IMR-90 (cell line): Measurements from ENCODE around the gene GRAMD4. TPM values are rescaled to one million over a fixed set of nuclear protein-coding genes. Genes with fewer than 3 reads are reported as not detected.

Experiments used
- ATAC-seq: fragments of 200-7000 bp; cut with Tn5 transposase; 2 replicates; pipeline ENCODE4 v1.9.1; 2020; ENCODE audit warnings: low read depth, mild to moderate bottlenecking, moderate library complexity
- BruUV-seq: library from RNA; stranded (reverse); fragments of 400-500 nt; replicated peaks from 2 replicates; lab custom pipeline; 2021; lab: Mats Ljungman, UMichigan
- CTCF ChIA-PET: fragments of 300-600 bp; formaldehyde crosslinking; extraction: SDS; loops from one replicate; lab custom pipeline; 2021; ENCODE audit warnings: antibody characterized with exemption; lab: Yijun Ruan, JAX
- POLR2A ChIA-PET: fragments of 300-600 bp; sonication (Branson Sonifier 250); formaldehyde crosslinking; loops from one replicate; lab custom pipeline; 2022; ENCODE audit warnings: antibody characterized with exemption; ENCODE audit not compliant: unreplicated experiment; lab: Charles Lee
- DNase-seq: peaks from one replicate; pipeline ENCODE4 v3.0.0; 2013
- H2AFZ ChIP-seq: replicated peaks from 2 replicates; pipeline ENCODE3; 2013; ENCODE audit warnings: low read length, mild to moderate bottlenecking; ENCODE audit not compliant: poor library complexity
- H2AK5ac ChIP-seq: 2 replicates; pipeline ENCODE4 v1.6.1; 2013; ENCODE audit warnings: low read depth, low read length, inconsistent platforms
- H2AK9ac ChIP-seq: replicated peaks from 2 replicates; pipeline ENCODE3; 2013; ENCODE audit warnings: mild to moderate bottlenecking, low read depth, low read length, moderate library complexity; ENCODE audit not compliant: poor library complexity
- H2BK120ac ChIP-seq: 2 replicates; pipeline ENCODE4 v1.6.1; 2013; ENCODE audit warnings: low read depth, low read length, inconsistent platforms
- H2BK15ac ChIP-seq: 3 replicates; pipeline ENCODE4 v1.6.1; 2013; ENCODE audit warnings: low read depth, low read length, inconsistent platforms
- H2BK20ac ChIP-seq: 2 replicates; pipeline ENCODE4 v1.6.1; 2013; ENCODE audit warnings: low read depth, mild to moderate bottlenecking, inconsistent platforms, low read length, moderate library complexity
- H2BK5ac ChIP-seq: 2 replicates; pipeline ENCODE4 v1.6.1; 2013; ENCODE audit warnings: mild to moderate bottlenecking, low read depth, low read length, inconsistent platforms; ENCODE audit not compliant: poor library complexity, severe bottlenecking
- H3K14ac ChIP-seq: replicated peaks from 2 replicates; pipeline ENCODE4 v1.6.1; 2013; ENCODE audit warnings: low read depth, low read length, inconsistent platforms
- H3K18ac ChIP-seq: 2 replicates; pipeline ENCODE4 v1.6.1; 2013; ENCODE audit warnings: low read depth, low read length, control low read depth
- H3K23ac ChIP-seq: 2 replicates; pipeline ENCODE4 v1.6.1; 2013; ENCODE audit warnings: low read depth, low read length, inconsistent platforms
- H3K27ac ChIP-seq: 2 replicates; pipeline ENCODE4 v1.5.1; 2013; ENCODE audit warnings: mild to moderate bottlenecking, control low read depth, low read length; ENCODE audit not compliant: insufficient read depth
- H3K27me3 ChIP-seq: 2 replicates; pipeline ENCODE4 v1.6.1; 2013; ENCODE audit warnings: low read length; ENCODE audit not compliant: control insufficient read depth, insufficient read depth
- H3K36me3 ChIP-seq: 2 replicates; pipeline ENCODE4 v1.6.1; 2013; ENCODE audit warnings: low read length, mixed read lengths; ENCODE audit not compliant: control insufficient read depth, insufficient read depth
- H3K4ac ChIP-seq: 2 replicates; pipeline ENCODE4 v1.6.1; 2013; ENCODE audit warnings: low read depth, low read length, inconsistent platforms
- H3K4me1 ChIP-seq: 2 replicates; pipeline ENCODE4 v1.6.1; 2013; ENCODE audit warnings: low read length, mixed read lengths; ENCODE audit not compliant: control insufficient read depth, insufficient read depth
- H3K4me2 ChIP-seq: 2 replicates; pipeline ENCODE4 v1.6.1; 2013; ENCODE audit warnings: low read depth, mild to moderate bottlenecking, control low read depth, low read length, moderate library complexity
- H3K4me3 ChIP-seq: 2 replicates; pipeline ENCODE4 v1.5.1; 2013; ENCODE audit warnings: low read depth, mild to moderate bottlenecking, control low read depth, low read length, moderate library complexity; ENCODE audit not compliant: insufficient read depth
- H3K56ac ChIP-seq: 2 replicates; pipeline ENCODE4 v1.6.1; 2013; ENCODE audit warnings: low read length, inconsistent platforms; ENCODE audit not compliant: insufficient read depth; ENCODE audit errors: extremely low read depth
- H3K79me1 ChIP-seq, 2 experiments: 2 replicates each; pipeline ENCODE4 v1.6.1; 2013; ENCODE audit warnings: low read length in 2 of 2, inconsistent platforms in 1 of 2, low read depth in 1 of 2
- H3K9ac ChIP-seq: 2 replicates; pipeline ENCODE4 v1.6.1; 2013; ENCODE audit warnings: low read depth, low read length, control low read depth
- H3K9me1 ChIP-seq: 2 replicates; pipeline ENCODE4 v1.6.1; 2013; ENCODE audit warnings: low read length, inconsistent platforms; ENCODE audit not compliant: insufficient read depth
- H3K9me3 ChIP-seq: 2 replicates; pipeline ENCODE4 v1.6.1; 2013; ENCODE audit warnings: low read length; ENCODE audit not compliant: control insufficient read depth, insufficient read depth
- H4K20me1 ChIP-seq: 2 replicates; pipeline ENCODE4 v1.6.1; 2013; ENCODE audit warnings: low read length, inconsistent platforms; ENCODE audit not compliant: insufficient read depth
- H4K5ac ChIP-seq: 2 replicates; pipeline ENCODE4 v1.6.1; 2013; ENCODE audit warnings: mild to moderate bottlenecking, low read depth, low read length, control low read depth
- H4K8ac ChIP-seq, 2 experiments: 2 replicates each; pipeline ENCODE4 v1.6.1; 2013; ENCODE audit warnings: low read depth in 2 of 2, low read length in 2 of 2, control low read depth in 1 of 2, inconsistent platforms in 1 of 2
- H4K91ac ChIP-seq: 2 replicates; pipeline ENCODE4 v1.6.1; 2013; ENCODE audit warnings: low read depth, low read length, inconsistent platforms; ENCODE audit not compliant: insufficient read depth
- BHLHE40 ChIP-seq: fragments of 150-350 bp; IDR thresholded peaks from 2 replicates; pipeline ENCODE4 v1.6.1; 2016; ENCODE audit warnings: mild to moderate bottlenecking, low read depth, low read length
- CEBPB ChIP-seq: IDR thresholded peaks from 2 replicates; pipeline ENCODE4 v1.6.1; 2012; ENCODE audit warnings: low read depth, low read length, improper control_type of control experiment
- CHD1 ChIP-seq: IDR thresholded peaks from 2 replicates; pipeline ENCODE4 v1.6.1; 2012; ENCODE audit warnings: low read depth, low read length, improper control_type of control experiment
- FOS ChIP-seq: fragments of 150-350 bp; IDR thresholded peaks from 2 replicates; pipeline ENCODE4 v1.6.1; 2016; ENCODE audit warnings: low read depth, low read length
- MXI1 ChIP-seq: IDR thresholded peaks from 2 replicates; pipeline ENCODE4 v1.6.1; 2012; ENCODE audit warnings: low read depth, mild to moderate bottlenecking, low read length, moderate library complexity, borderline replicate concordance
- NFE2L2 ChIP-seq: fragments of 150-350 bp; IDR thresholded peaks from 2 replicates; pipeline ENCODE4 v1.6.1; 2016; ENCODE audit warnings: low read depth, mild to moderate bottlenecking, low read length
- RCOR1 ChIP-seq: IDR thresholded peaks from 2 replicates; pipeline ENCODE4 v1.6.1; 2012; ENCODE audit warnings: mild to moderate bottlenecking, low read length, improper control_type of control experiment; ENCODE audit not compliant: insufficient replicate concordance
- RFX5 ChIP-seq: IDR thresholded peaks from 2 replicates; pipeline ENCODE4 v1.8.0; 2012; ENCODE audit warnings: low read depth, mild to moderate bottlenecking, low read length, moderate library complexity
- SMC3 ChIP-seq: fragments of 150-350 bp; IDR thresholded peaks from 2 replicates; pipeline ENCODE4 v1.6.1; 2016; ENCODE audit warnings: low read depth, mild to moderate bottlenecking, antibody characterized with exemption, low read length, moderate library complexity
- WGBS, 2 experiments: methylation state at CpG; one replicate each; pipeline versions ENCODE4 v1.1.5 to v1.1.7; 2013; ENCODE audit warnings: missing lambda C conversion rate in 2 of 2; ENCODE audit not compliant: insufficient read length in 1 of 2; ENCODE audit errors: extremely low coverage in 2 of 2; 5-methylcytosine and 5-hydroxymethylcytosine counted together
- dilution Hi-C: fragments of 300-500 bp; cut with HindIII; formaldehyde crosslinking; loops from one replicate; pipeline ENCODE4 v1.14.3; 2018; ENCODE audit warnings: low sequenced_read_pairs; ENCODE audit not compliant: unreplicated experiment
- in situ Hi-C: fragments of 300-500 bp; cut with MboI; formaldehyde crosslinking; loops from 3 replicates; pipeline ENCODE4 v1.14.3; 2019; ENCODE audit warnings: low sequenced_read_pairs, inconsistent platforms, mixed read lengths
- intact Hi-C: fragments of 100-400 bp; cut with micrococcal nuclease; formaldehyde crosslinking; loops from 2 replicates; pipeline ENCODE4 v1.10.0; 2022
- polyA plus RNA-seq, 3 experiments: library from polyadenylated mRNA; depleted of rRNA; stranded (reverse); fragments of >200 nt; gene quantifications; 2 replicates each; pipeline ENCODE4 v1.2.3, GENCODE V29; 2012; ENCODE audit warnings: low replicate concordance in 1 of 3
- total RNA-seq: library from RNA; depleted of rRNA; stranded (reverse); fragments of >200 nt; gene quantifications from 2 replicates; pipeline ENCODE4 v1.2.3, GENCODE V29; 2012
- TF ChIP-seq, protein P1 (sequence below): fragments of 150-350 bp; IDR thresholded peaks from 2 replicates; pipeline ENCODE4 v1.6.1; 2016; ENCODE audit warnings: low read depth, mild to moderate bottlenecking, low read length, moderate library complexity, borderline replicate concordance
- TF ChIP-seq, protein P2 (sequence below): fragments of 150-350 bp; IDR thresholded peaks from 2 replicates; pipeline ENCODE4 v1.6.1; 2017; ENCODE audit warnings: mild to moderate bottlenecking, antibody characterized with exemption, low read length, low read depth

The GRAMD4 gene
- total and polyA plus RNA-seq, 2 of the 4 experiments (the other 2 are of a cell fraction) = 2.7 to 5.8 TPM

DNA sequence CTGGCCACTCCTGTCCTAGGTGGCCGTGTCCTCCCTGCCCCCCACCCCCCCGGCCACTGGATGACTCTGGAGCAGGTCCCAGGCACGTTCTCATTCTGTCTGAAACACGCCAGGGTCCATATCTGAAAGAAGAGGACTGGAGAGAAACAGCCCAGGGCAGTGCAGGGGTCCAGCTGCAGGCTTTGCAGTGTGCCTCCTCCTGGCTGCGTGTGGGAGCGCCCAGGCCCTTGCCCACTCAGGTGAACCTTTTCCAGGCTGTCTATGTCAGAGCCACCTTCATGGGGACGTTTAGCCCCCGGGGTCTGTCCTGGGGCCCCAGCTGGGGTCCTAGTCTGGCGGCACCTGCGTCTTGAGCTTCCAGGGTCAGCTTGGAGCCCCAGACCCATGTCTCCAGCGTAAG lies 15.6 kb downstream of the GRAMD4 start:
- no peak overlapping the region for H3K56ac ChIP-seq
- no peak overlapping the region for H3K4ac ChIP-seq
- no peak overlapping the region for H2BK5ac ChIP-seq
- no peak overlapping the region for H4K8ac ChIP-seq
- CTCF ChIA-PET = no interaction called here
- H2AFZ ChIP-seq = no peak overlapping the region
- no TSS peak for BruUV-seq
- no peak overlapping the region for H3K4me2 ChIP-seq
- 82% methylated on average over 8 of the region's 11 CpGs; no CpG with 5 or more reads in 1 of the 2 experiments for WGBS, 2 experiments
- no peak overlapping the region for H2BK20ac ChIP-seq
- no peaks in the 10 kb centered on the region for H3K79me1 ChIP-seq
- no peak overlapping the region for H3K14ac ChIP-seq
- intact Hi-C loops (no loop called here), dilution Hi-C loops (no loop called here), in situ Hi-C loops (no loop called here)
- no peak overlapping the region for H2BK120ac ChIP-seq
- ATAC-seq = no peak
- no peak for DNase-seq
- H2AK5ac ChIP-seq = no peak overlapping the region
- no peak overlapping the region for H3K23ac ChIP-seq
- H3K27me3 ChIP-seq = no peaks in the 10 kb centered on the region
- H3K9me1 ChIP-seq = no peaks in the 10 kb centered on the region
- no peak overlapping the region for H3K18ac ChIP-seq
- TF ChIP-seq SMC3 (no peak), RCOR1 (no peak), NFE2L2 (no peak), FOS (no peak), MXI1 (no peak), CHD1 (no peak), CEBPB (no peak), BHLHE40 (no peak), RFX5 (no peak)
- TF ChIP-seq, protein P1, sequence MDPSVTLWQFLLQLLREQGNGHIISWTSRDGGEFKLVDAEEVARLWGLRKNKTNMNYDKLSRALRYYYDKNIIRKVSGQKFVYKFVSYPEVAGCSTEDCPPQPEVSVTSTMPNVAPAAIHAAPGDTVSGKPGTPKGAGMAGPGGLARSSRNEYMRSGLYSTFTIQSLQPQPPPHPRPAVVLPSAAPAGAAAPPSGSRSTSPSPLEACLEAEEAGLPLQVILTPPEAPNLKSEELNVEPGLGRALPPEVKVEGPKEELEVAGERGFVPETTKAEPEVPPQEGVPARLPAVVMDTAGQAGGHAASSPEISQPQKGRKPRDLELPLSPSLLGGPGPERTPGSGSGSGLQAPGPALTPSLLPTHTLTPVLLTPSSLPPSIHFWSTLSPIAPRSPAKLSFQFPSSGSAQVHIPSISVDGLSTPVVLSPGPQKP = no peak
- TF ChIP-seq, protein P2, sequence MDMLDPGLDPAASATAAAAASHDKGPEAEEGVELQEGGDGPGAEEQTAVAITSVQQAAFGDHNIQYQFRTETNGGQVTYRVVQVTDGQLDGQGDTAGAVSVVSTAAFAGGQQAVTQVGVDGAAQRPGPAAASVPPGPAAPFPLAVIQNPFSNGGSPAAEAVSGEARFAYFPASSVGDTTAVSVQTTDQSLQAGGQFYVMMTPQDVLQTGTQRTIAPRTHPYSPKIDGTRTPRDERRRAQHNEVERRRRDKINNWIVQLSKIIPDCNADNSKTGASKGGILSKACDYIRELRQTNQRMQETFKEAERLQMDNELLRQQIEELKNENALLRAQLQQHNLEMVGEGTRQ = no peak
- peaks cover 6% of the 10 kb centered on the region for H3K4me1 ChIP-seq
- no peak overlapping the region for H4K91ac ChIP-seq
- 0 out of 2 replicates have a peak, but pooled peaks cover 5% of the 10 kb centered on the region for H4K20me1 ChIP-seq
- no peaks in the 10 kb centered on the region for H3K9me3 ChIP-seq
- H2AK9ac ChIP-seq = no peak overlapping the region
- no peak overlapping the region for H3K4me3 ChIP-seq
- no peak overlapping the region for H4K5ac ChIP-seq
- no peaks in the 10 kb centered on the region; the same call in 1 of the 2 replicates for H3K36me3 ChIP-seq
- H2BK15ac ChIP-seq = no peak overlapping the region
- no peak overlapping the region for H3K9ac ChIP-seq
- POLR2A ChIA-PET = no interaction called here
- H3K27ac ChIP-seq = no peak overlapping the region
